Activated naive CD4-positive, alpha-beta T cell (primary cell): ENCODE results near the gene CCDC171.

Source experiments
- DNase-seq, 4 experiments: peaks; one replicate each; lab custom pipeline; 2025; lab: John Stamatoyannopoulos, UW

CCDC171 gene

GRCh38 chr9:16001856-16002255, 449.0 kb downstream of the CCDC171 start:
- DNase-seq: no peak

GRCh38 chr9:16002816-16003215, 450.0 kb downstream of the CCDC171 start:
- no peak for DNase-seq

- no peak for DNase-seq
Measured at GRCh38 chr9:16003785-16004184, 450.9 kb downstream of the CCDC171 start.

- DNase-seq: no peak
Measured at GRCh38 chr9:16004613-16005012, 451.8 kb downstream of the CCDC171 start.

DNA sequence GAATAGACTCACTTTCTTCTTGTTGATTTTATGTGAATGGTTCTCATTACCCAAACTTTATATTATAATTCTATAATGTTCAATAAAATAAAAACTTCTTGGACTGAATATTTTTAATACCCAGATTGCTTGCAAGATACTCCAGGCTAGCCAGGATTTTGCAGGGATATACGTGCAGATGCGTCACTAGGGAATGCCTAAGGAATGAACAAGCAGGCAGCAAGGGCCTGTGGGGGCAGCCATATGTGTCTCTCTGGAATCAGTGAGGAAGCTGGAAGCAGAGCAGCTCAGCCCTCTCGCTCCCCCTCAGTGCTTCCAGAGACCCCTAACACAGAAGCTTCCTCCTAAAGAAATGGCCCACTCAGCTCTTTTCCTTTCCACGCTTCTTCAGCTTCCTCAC, 457.4 kb downstream of the CCDC171 start:
- no peak for DNase-seq

DNA sequence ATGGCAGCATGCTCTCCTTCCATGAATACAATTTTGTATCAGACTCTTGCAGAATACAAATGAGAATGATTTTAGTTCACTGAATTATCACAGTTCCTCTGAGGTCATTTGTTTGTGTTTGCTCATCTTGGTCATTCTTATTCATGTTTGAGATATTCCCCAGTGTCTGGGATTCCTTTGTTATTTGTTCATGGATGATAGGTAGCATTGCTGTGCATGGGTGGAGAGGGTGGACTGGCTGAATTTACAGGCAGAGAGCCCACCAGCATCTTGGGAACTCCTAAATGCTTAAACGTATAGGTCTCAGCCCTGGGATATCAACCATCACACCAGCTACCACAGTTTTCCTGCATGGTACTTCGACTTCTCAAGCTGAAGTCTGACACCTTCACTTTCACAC, 459.8 kb downstream of the CCDC171 start:
- no peak for DNase-seq

DNA sequence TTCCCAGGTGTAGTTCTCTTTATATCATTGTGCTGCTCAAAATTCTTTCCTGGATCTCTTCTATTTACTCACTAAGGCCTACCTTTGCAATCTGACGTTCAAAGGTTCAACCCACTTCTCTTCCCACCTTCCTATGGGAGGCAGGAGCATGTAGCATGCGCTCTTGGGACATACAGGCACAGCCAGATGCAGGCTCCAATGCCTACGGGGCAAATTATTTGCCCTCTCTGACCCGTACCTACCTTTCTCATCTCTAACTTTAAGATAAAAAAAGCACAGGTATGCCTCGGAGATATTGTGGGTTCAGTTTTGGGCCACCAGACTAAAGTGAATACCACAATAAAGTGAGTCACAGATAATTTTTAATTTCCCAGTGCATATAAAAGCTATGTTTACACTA, 460.5 kb downstream of the CCDC171 start:
- no peak for DNase-seq

DNA sequence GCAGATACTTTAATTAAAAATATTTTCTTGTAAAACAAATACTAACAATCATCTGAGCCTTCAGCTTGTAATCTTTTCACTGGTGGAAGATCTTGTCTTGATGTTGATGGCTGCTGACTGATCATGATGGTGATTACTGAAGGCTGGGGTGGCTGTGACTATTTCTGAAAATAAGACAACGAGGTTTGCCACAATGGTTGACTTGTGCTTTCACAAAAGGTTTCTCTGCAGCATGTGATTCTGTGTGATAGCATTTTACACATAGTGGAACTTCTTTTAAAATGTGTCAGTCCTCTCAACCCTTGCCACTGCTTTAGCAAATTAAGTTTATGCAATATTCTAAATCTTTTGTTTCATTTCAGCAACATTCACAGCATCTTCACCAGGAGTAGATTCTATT, 461.0 kb downstream of the CCDC171 start:
- no peak for DNase-seq

GRCh38 chr9:16022228-16022627, 469.4 kb downstream of the CCDC171 start:
- no peak for DNase-seq

- DNase-seq: no peak
Measured at GRCh38 chr9:16023446-16023845, 470.6 kb downstream of the CCDC171 start.
